T-helper 1 cell (primary cell): ENCODE data around the gene SBDS.
"Not testable (repeated sequence)": the region's sequence is repeated elsewhere in the genome, so short reads cannot be mapped to it uniquely, and the experiment has no call there.

Source experiments
- DNase-seq, 5 donors: peaks; one replicate each; pipeline ENCODE4 v3.0.0-alpha.2; 2012 to 2020

The SBDS gene

DNA sequence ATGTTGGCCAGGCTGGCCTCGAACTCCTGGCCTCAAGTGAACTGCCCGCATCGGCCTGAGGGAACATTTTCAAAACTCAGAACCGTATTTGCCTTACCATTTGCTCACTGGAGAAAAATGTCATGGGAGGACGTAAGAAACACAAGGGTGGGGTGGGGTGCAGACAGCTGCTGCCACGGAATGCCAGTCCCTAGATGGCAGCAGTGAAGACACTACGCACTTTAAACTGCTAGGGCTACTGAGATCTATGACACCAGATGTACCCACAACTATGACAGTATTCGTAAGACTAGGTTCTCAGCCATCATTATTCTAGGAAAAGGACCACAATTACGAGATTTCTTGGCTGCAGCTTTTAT is 716 bp downstream of the SBDS start:
- DNase-seq, result peak; percentile 10 to 76 (median 36)

DNA sequence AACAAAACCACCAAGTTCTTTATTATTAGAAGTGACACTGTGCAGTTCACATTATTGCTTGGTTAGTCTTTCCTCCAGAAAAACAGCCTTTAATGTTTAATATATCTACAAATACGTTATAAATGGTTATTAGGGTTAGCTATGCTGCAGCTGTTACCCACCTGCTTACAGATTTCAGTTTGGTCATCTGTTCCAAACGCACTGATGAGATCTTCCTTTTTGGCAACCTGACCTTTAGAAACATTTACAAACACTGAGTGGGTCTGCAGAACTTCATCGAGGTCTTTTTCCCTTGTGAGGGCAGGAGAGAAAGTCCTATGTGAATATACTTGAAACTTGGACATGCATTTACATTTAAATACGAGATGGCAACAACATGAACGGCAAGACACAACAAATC is 1.3 kb downstream of the SBDS start:
- not testable (repeated sequence) for DNase-seq

DNA sequence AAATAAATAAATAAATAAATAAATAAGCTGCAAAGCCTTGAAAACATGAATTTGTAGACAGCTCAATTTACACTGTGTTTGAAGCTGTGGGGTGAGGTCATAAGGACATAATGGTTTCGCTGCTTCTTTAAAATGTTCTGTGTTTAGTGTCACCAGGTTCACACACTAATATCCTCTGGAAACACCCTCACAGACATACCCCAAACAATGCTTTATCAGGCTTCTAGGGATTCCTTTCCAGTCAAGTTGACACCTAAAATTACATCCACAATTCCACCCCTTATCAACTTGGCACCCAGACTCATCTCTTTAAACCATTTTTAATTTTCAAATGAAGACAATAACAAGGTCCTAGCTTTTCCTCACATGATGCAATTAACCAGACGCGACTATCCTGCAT is 5.8 kb downstream of the SBDS start:
- not testable (repeated sequence) for DNase-seq

DNA sequence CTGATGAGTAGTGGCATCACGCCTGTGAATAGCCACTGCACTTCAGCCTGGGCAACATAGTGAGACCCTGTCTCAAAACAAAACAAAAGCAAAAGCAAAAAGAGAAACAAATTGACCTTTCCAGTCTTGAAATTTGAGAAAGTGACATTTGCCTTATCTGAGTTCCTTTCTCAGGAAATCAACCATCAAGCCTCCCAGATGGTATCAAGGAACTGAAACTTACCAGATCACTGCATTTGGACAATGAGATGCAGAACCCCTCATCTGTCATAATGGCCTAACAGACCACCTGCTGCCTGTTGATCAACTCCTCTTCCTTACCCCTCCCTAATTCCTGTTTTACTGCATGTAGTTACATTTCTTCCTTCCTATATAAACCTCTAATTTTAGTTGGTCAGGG is 15.1 kb downstream of the SBDS start:
- DNase-seq, result not testable (repeated sequence)

DNA sequence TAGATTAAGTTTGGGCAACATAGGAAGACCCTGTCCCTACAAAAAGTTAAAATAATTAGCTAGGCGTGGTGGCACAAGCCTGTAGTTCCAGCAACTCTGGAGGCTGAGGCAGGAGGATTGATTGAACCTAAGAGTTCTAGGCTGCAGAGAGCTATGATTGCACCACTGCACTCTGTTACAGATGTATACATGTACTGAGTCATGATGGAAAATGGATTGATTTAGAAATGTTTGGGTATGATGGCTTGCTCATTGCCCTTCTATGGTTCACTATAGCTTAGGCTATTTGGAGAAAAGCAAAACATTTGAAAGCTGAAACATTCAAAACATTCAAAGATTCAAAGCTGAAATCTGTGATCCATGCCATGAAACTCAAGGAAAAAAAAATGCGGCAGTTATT is 16.4 kb downstream of the SBDS start:
- DNase-seq, result not testable (repeated sequence)

DNA sequence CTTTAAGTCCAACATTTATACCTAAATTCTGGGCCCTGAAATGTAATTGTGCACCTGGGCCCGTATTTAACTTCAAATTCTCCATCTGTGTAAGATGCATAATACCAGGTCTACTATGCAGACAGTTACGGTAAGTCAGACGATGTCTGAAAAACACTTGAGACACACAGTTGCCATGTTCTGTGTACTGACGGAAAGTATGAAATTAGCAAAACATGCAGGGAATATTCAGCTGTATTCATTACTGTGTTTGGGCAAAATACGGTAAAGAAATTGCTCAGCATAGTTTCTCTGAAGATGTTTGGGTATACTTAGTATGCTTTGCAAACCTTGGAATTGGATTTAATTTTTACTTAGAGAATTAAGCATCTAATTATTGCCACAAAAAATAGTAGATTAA is 17.1 kb downstream of the SBDS start:
- not testable (repeated sequence) for DNase-seq

DNA sequence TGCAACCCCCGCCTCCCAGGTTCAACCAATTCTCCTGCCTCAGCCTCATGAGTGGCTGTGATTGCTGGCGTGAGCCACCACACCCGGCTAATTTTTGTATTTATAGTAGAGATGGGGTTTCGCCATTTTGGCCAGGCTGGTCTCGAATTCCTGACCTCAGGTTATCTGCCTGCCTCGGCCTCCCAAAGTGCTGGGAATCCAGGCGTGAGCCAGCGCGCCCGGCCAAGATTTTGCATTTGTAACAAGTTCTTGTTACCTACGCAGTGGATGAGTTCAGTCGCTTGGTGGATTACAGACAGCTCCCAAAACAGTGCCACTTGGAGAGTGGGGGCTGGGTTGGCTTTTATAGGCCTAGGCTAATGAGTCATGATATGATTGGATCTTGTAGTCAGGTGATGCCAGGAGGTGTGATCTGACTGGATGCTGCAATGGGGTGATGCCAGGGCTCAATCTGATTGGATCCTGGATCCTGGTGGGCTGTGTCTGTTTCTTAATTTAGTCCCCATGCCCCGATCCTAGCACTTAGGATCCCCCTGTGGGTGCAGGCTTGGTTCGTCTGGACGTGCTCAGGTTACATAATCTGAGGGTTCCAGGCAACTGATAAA is 20.3 kb downstream of the SBDS start:
- no peak for DNase-seq

DNA sequence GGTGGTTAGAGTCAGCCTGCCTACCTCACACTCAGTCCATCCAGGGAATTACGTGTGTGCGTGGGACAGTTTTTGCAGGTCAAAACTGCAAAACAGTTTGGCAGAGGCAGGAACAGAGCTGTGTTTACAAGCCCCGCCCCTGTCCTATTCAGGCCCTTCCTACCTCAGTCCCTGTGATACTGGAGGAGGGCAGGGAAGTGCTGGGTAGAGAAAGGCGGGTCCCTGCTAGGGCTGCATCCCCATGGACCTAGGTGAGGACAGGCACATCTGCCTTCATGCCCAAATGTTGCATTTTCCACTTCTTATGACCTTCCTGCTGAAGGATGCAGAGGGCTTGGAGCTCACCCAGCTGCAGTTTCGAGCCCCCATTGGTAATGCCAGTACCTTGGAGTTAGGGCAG is 25.1 kb downstream of the SBDS start:
- DNase-seq, result no peak

DNA sequence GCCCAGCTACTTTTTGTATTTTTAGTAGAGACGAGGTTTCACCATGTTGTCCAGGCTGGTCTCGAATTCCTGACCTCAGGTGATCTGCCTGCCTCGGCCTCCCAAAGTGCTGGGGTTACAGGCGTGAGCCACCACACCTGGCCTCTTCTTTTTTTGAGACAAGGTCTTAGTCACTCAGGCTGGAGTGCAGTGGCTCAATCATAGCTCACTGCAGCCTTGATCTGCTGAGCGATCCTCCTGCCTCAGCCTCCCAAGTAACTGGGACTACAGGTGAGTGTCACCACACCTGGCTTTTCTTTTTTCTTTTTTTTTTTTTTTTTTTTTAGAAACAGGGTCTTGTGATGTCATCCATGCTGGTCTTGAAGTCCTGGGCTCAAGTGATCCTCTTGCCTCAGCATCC is 26.4 kb downstream of the SBDS start:
- not testable (repeated sequence) for DNase-seq

DNA sequence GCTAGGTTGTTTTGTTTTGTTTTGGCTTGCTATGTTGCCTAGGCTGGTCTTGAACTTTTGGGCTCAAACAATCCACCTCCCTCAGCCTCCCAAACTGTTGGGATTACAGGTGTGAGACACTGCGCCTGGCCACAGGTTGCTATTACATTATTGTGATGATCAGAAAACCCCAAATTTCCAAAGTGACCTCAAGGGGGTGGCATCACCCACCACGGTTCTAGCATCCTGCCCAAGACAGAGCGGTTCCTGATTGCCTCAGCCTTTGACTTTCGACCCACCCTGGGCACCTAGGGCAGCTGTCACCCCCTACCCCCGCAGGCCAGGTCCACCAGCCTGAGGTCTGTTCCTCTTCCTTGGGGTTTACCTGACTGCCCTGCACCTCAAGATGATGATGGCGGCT is 28.4 kb downstream of the SBDS start:
- no peak for DNase-seq

DNA sequence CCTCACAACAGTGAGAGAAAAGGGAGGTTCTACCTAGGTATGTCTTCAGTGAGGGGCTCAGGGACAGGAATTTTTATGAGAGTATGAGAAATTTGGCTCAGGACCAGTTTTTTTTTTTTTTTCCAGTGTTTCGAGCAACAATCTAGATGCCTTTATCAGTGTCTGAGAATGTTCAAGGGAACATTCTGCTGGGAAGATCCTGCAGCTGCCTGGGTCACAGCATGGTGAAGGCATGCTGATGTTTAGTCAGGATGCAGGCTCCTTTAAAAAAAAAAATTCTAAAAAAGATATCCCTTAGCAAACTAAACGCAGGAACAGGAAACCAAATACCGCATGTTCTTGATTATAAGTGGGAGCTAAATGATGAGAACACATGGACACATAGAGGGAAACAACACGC is 31.0 kb downstream of the SBDS start:
- DNase-seq, result no peak

DNA sequence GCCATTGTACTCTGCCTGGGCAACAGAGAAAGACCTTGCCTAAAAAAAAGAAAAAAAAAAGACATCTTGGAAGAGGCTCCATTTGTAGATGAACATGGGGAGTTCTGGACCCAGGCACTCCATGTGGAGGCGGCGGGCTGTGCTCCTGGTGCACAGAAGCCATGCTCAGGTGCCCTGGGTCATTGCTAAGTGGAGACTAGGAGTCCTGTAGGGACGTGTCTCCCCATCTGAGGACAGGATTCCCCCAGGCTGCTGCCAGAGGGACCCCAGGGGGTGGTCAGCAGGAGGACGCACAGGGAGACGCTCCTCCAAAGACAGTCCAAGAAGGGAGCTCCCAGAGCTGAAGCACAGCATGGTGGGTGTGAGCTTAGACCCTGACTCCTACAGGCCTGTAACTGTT is 34.3 kb downstream of the SBDS start:
- no peak for DNase-seq

DNA sequence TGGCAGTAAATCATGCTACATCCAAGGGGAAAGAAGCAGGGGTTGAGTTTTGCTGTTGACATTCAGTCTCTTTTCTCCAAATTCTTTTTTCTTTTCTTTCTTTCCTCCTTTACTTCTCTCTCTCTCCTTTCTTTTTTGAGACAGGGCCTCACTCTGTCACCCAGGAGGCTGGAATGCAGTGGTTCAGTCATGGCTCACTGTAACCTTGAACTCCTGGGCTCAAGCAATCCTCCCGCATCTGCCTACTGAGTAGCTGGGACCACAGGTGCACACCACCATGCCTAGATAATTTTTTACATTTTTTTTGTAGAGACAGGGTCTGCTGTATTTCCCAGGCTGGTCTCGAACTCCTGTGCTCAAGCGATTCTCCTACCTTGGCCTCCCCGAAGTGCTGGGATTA is 35.2 kb downstream of the SBDS start:
- DNase-seq, result no peak

DNA sequence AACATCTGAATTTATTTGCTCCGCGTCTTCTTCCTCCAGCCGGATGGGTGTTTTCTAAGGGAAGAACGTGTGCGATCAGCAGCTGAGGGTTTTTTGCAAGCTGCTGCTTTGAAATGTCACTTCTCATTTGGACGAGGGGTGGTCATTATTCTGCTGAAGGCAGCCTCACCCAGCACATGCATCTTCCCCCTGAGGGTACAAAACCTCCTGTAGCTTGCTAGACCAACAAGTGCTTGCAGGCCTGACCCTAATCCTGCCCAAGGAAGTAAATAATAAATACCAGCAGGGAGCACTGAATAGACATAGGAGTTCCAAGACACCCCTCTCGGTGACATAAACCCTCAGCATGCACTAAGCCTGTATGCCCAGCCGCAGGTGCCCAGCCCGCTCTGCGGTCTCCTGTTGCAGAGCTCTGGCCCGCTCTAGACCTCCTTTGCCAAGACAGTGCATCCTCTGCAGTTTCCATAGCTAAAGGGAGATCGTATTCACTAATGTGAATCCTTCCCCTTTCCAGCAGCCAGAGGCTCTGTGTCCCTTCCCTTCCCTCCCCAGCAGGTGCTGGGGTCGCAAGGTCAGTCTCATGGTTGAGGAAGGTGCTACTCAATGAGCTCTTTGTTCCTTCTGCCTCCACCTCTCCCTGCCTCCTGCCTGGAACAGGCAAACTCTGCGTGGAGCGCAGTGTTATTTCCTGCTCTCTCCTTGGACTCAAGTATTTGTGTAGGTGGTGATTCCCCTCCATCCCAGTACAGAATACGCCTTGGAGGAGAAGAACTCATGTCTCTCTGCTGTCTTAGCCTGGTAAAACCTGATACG is 36.6 kb downstream of the SBDS start:
- DNase-seq, result no peak

DNA sequence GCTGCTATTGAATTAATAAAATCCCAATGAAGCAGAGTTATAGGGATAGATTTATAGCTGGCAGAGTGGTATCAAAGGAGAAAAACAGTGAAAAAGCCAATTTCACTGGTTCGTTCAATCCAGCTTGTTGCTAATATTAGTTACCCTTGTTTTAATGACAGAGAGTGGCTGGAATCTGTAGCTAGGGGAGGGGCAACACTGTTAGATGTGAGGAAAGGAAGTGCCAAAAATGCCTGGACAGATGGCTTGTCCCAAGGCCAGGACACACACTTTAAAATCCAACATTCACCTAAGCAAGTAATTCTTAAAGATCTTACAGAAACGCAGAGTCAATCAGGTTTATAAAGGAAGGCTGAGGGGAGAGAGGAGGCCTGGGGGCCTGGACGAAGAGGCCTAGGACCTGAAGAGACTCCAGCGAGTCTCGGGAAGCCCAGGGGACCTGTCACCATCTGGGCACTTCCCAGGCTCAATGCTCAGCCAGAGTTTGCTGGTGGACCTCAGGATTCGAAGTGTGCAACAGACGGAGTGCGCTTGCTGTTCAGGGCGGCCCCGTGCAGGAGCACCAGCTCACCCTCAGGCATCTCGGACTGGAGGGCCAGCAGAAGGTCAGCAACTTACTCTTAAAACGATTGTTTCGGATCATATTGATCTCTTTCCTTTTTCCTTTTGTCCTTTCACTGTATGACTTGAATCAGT is 37.6 kb downstream of the SBDS start:
- no peak for DNase-seq

DNA sequence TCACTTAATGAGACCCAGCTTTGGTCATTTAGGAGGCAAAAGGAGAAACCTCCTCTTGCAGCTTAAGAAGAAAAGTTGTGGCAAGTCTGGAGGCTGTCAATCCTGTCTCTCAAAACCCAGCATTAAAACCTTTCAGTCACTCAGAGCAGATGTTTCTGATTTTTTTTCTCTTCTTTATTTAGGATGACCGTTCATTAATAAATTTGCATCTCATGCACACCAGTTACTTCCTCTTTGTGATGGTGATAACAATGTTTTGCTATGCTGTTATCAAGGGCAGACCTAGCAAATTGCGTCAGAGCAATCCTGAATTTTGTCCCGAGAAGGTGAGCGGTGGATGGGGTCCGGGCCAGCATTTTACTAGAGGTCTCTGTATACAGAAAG is 42.4 kb downstream of the SBDS start:
- no peak for DNase-seq

DNA sequence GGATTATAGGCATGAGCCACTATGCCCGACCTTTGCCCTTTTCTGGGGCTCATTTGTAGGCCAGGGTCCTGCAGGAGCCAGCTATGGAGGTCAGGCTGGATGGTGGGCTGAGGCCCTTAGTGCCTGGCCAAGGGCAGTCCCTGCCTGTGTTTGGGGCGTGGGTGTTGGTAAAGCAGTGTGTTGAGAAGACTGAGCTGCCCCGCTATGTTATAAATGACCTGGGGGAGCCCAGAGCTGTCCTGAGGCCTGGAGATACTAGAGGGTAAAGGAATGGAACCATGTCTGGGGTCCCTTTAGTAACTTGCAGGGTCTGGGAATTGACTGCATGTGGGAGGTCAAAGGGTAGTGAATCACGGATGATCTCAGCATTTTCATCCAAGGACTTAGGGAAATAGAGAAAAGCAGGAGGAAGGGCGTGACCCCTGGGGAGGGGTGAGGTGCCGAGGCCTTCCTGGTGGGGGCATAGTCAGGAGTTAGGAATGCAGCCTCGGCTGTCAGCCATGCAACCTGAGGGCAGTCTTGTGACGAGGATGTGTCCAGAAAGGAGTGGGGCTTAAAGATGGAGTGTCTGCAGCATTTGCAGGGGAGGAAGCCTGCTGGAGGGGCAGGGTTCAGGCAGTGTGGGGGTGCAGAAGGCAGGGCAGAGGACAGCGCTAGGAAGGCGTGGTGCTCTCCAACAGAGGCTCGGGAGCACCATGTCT is 42.9 kb downstream of the SBDS start:
- DNase-seq, result no peak

DNA sequence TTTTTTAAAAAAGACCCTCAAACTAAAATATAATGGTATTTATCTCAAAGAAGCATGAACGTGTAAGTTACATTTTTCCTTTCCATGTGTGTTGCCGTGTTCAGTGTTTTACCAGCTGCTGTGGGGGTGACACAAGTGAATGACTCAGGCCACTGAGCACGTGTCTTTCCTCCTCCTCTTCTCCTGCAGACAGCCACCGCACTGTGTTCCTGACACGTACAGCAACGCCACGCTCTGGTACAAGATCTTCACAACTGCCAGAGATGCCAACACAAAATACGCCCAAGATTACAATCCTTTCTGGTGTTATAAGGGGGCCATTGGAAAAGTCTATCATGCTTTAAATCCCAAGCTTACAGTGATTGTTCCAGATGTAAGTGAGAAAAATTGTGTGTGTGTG is 44.6 kb downstream of the SBDS start:
- DNase-seq, result no peak

DNA sequence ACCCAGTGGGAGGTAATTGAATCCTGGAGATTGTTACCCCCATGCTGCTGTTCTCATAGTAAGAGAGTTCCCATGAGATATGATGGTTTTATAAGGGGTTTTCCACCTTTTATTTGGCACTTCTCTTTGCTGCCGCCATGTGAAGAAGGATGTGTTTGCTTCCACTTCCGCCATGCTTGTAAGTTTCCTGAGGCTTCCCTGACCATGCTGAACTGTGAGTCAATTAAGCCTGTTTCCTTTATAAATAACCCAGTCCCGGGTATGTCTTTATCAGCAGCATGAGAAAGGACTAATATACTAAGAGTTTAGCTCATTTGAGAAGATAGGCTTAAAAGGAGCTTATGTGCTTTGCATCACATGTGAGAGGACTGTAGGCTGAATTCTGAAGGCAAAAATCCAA is 45.1 kb downstream of the SBDS start:
- DNase-seq, result no peak

DNA sequence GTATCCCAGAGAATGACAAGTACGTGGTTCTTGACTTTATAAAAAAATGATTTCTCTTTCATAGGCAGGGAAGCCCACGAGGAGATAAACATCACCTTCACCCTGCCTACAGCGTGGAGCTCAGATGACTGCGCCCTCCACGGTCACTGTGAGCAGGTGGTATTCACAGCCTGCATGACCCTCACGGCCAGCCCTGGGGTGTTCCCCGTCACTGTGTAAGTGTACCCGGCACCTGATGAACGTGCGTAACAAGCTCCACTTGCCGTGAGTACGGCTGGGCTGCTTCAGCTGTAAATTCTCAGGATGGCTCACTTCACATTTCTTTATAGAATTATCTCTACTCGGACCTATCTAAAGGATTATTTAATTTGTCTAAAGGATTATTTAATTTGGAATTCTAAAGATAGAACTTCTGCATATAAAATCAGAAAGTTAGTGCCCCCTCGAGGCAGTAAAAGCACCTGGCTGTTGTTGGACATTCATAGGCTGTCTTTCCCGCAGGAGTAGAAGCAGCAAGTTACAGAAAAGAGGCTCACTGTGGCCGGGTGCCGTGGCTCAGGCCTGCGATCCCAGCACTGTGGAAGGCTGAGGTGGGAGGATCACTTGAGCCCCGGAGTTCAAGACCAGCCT is 46.8 kb downstream of the SBDS start:
- DNase-seq, result no peak

DNA sequence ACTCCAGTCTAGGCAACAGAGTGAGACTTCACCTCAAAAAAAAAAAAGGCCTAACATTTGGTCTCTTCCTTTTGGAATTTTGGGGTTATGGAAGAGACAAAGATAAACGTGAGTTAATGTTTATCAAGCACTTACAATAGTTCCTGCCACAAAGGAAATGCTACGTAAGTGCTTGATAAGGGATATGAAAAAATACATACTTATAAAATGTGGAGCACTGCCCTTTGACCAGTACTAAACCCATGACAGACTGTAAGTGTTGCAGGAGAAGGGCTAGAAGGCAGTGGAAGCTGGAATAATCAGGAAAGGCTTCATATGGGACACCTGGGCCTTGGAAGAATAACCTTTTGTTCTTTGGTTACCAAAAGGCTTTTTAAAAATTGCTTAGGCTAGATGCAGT is 48.8 kb downstream of the SBDS start:
- no peak for DNase-seq

DNA sequence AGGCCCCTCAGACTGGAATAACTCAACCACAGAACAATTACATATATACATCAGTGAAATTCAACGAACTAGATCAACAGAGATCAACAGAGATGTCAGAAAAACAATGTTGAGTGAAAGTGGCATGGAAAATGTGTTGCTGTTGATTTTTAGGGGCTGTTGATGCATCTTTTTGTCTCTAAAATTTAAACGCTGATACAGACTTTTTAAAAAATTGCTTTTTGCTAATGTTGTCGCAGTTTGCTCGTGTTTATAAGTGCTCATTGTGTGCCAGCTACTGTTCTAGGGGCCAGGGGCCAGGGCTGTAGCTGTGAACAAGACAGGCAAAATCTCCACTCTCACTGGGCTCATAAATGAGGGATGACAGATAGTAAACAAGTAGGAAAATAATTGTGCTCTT is 56.1 kb downstream of the SBDS start:
- no peak for DNase-seq

DNA sequence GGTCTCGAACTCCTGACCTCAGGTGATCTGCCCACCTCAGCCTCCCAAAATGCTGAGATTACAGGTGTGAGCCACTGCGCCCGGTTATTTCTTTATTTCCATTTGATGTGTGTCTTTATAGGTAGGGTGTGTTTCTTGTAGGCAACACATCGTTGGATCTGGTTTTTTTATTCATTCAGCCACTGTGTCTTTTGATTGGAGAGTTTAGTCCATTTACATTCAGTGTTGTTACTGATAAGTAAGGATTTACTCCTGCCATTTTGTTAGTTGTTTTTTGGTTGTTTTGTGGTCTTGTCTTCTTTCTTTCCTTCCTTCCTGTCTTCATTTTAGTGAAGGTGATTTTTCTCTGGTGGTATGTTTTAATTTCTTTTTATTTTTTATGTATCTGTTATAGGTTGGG is 57.4 kb downstream of the SBDS start:
- no peak for DNase-seq
